Gastroesophageal sphincter (tissue), 4 donors: ENCODE results near the gene BTBD9. TPM values are rescaled to one million over a fixed set of nuclear protein-coding genes. Genes with fewer than 3 reads are reported as not detected.

Experiments
- ATAC-seq: fragments of 150-250 bp; one replicate; pipeline ENCODE4 v1.9.1; 2016; ENCODE audit warnings: mild to moderate bottlenecking, moderate library complexity
- H3K27ac ChIP-seq, 4 donors: fragments of 200-600 bp; sonication (generic) in 3 of 4; 1 replicate in 3 of 4; 2 replicates in 1 of 4; pipeline ENCODE4 v1.5.1; 2016 to 2019
- H3K27me3 ChIP-seq: fragments of 200-600 bp; sonication (generic); one replicate; pipeline ENCODE4 v1.5.1; 2019
- H3K36me3 ChIP-seq, 2 donors: fragments of 200-600 bp; sonication (generic); one replicate each; pipeline ENCODE4 v1.5.1; 2019; ENCODE audit warnings: control low read depth in 1 of 2
- H3K4me1 ChIP-seq, 3 donors: fragments of 200-600 bp; sonication (generic); 1 replicate in 2 of 3; 2 replicates in 1 of 3; pipeline ENCODE4 v1.5.1; 2016 to 2019; ENCODE audit warnings: control low read depth in 2 of 3
- H3K4me3 ChIP-seq, 2 donors: fragments of 200-600 bp; sonication (generic); one replicate each; pipeline ENCODE4 v1.5.1; 2019; ENCODE audit warnings: mild to moderate bottlenecking in 1 of 2, moderate library complexity in 1 of 2
- H3K9me3 ChIP-seq, 3 donors: fragments of 200-600 bp; sonication (generic); one replicate each; pipeline ENCODE4 v1.5.1; 2017 to 2019; ENCODE audit warnings: control low read depth in 2 of 3
- CTCF ChIP-seq, 4 experiments: fragments of 200-600 bp in 2 of 4; fragments of 450-650 bp in 2 of 4; sonication (generic) in 1 of 4; IDR thresholded peaks; one replicate each; pipeline ENCODE4 v1.5.1; 2017 to 2019; ENCODE audit warnings: antibody characterized with exemption in 4 of 4, mild to moderate bottlenecking in 2 of 4, moderate library complexity in 2 of 4
- EP300 ChIP-seq: sonication (generic); formaldehyde crosslinking; IDR thresholded peaks from one replicate; pipeline ENCODE4 v1.6.1; 2017; ENCODE audit warnings: antibody characterized with exemption, mild to moderate bottlenecking
- POLR2A ChIP-seq, 2 donors: fragments of 450-650 bp; IDR thresholded peaks; one replicate each; pipeline ENCODE4 v1.6.1; 2017; ENCODE audit warnings: antibody characterized with exemption in 2 of 2, mild to moderate bottlenecking in 2 of 2, moderate library complexity in 1 of 2
- POLR2AphosphoS5 ChIP-seq: sonication (generic); formaldehyde crosslinking; IDR thresholded peaks from one replicate; pipeline ENCODE4 v1.6.1; 2017; ENCODE audit warnings: antibody characterized with exemption
- WGBS, 2 donors: methylation state at CpG; one replicate each; pipeline ENCODE4 v1.1.5; 2018; ENCODE audit warnings: low coverage in 1 of 2; 5-methylcytosine and 5-hydroxymethylcytosine counted together
- total RNA-seq, 4 donors: library from RNA; depleted of rRNA; stranded (reverse); fragments of >200 nt; gene quantifications; one replicate each; pipeline ENCODE4 v1.1.0, GENCODE V29; 2016

The BTBD9 gene
- total RNA-seq, 4 donors from 2014 or later: 11.3 to 18.9 (median 13.8) TPM

GRCh38 chr6:38567436-38567835 lies 72.3 kb downstream of the BTBD9 start:
- Histone ChIP-seq H3K4me3 (no peak overlapping the region), H3K27ac (no peak overlapping the region), H3K27me3 (no peaks in the 10 kb centered on the region), H3K4me1 (peaks cover 0 to 9% (median 0%) of the 10 kb centered on the region in 3 donors), H3K36me3 (no peaks in the 10 kb centered on the region), H3K9me3 (no peaks in the 10 kb centered on the region)
- WGBS, 2 donors: 7 to 14% methylated on average over 5 of the region's 5 CpGs
- no peak for ATAC-seq
- TF ChIP-seq EP300: no peak
- TF ChIP-seq POLR2A (IDR thresholded peaks at IDR 0.05): no peak
- no peak for TF ChIP-seq CTCF (IDR thresholded peaks at IDR 0.05)
- TF ChIP-seq POLR2AphosphoS5: no peak

- no peak for TF ChIP-seq CTCF (IDR thresholded peaks at IDR 0.05)
- TF ChIP-seq POLR2AphosphoS5: no peak
- TF ChIP-seq POLR2A (IDR thresholded peaks at IDR 0.05): no peak
- TF ChIP-seq EP300: no peak
- H3K27me3 ChIP-seq: no peaks in the 10 kb centered on the region
- no peak for ATAC-seq
- H3K36me3 ChIP-seq: no peaks in the 10 kb centered on the region
- H3K9me3 ChIP-seq: no peaks in the 10 kb centered on the region
- 84 to 94% methylated on average over 4 to 6 of the region's 6 CpGs for WGBS, 2 donors
- H3K4me1 ChIP-seq: peaks cover 0 to 9% (median 0%) of the 10 kb centered on the region in 3 donors
- no peak overlapping the region for H3K4me3 ChIP-seq
- H3K27ac ChIP-seq: no peak overlapping the region
Observed at GRCh38 chr6:38566295-38567030, 73.3 kb downstream of the BTBD9 start.

GRCh38 chr6:38564301-38564700 lies 75.4 kb downstream of the BTBD9 start:
- H3K9me3 ChIP-seq: no peaks in the 10 kb centered on the region
- no peak for TF ChIP-seq EP300
- TF ChIP-seq CTCF (IDR thresholded peaks at IDR 0.05): no peak
- no peak for TF ChIP-seq POLR2AphosphoS5
- TF ChIP-seq POLR2A (IDR thresholded peaks at IDR 0.05): no peak
- 75 to 86% methylated on average over 4 of the region's 4 CpGs for WGBS, 2 donors
- no peak overlapping the region for H3K4me3 ChIP-seq
- H3K4me1 ChIP-seq: peaks cover 0 to 9% (median 0%) of the 10 kb centered on the region in 3 donors
- ATAC-seq: no peak
- H3K27me3 ChIP-seq: no peaks in the 10 kb centered on the region
- H3K27ac ChIP-seq: no peak overlapping the region
- H3K36me3 ChIP-seq: no peaks in the 10 kb centered on the region

GRCh38 chr6:38555606-38556005 lies 84.1 kb downstream of the BTBD9 start:
- no peak for TF ChIP-seq POLR2A (IDR thresholded peaks at IDR 0.05)
- no peak for TF ChIP-seq EP300
- TF ChIP-seq CTCF (IDR thresholded peaks at IDR 0.05): no peak
- TF ChIP-seq POLR2AphosphoS5: no peak
- H3K27me3 ChIP-seq: no peaks in the 10 kb centered on the region
- ATAC-seq: no peak
- no peaks in the 10 kb centered on the region for H3K4me1 ChIP-seq
- no peak overlapping the region for H3K4me3 ChIP-seq
- H3K36me3 ChIP-seq: no peaks in the 10 kb centered on the region
- WGBS, 2 donors: 79 to 81% methylated on average over 3 of the region's 3 CpGs
- H3K9me3 ChIP-seq: no peaks in the 10 kb centered on the region
- no peak overlapping the region for H3K27ac ChIP-seq
